ENCODE results near the gene CEND1.
A peak's percentile ranks its signal among the peaks of the same experiment; 100 is the strongest.

CEND1 gene

GRCh38 chr11:813456-814096 lies 23.7 kb upstream of the CEND1 start:
- H3K4me2 ChIP-seq, result no peak overlapping the region
- 0 out of 2 replicates have a peak overlapping the region, but pooled peaks have one; percentile 22 for H3K9ac ChIP-seq
- H4K20me1 ChIP-seq, result peaks cover 51% of the 10 kb centered on the region
- peaks cover 57% of the 10 kb centered on the region for H3K36me3 ChIP-seq
- TF ChIP-seq Cebpa-rat (IDR thresholded peaks at IDR 0.05), result no peak
- peaks cover 36% of the 10 kb centered on the region for H3K4me1 ChIP-seq
- no peak overlapping the region for H3K27ac ChIP-seq
- no peaks in the 10 kb centered on the region for H3K9me3 ChIP-seq
- no peaks in the 10 kb centered on the region for H3K27me3 ChIP-seq
- no peak overlapping the region for H3K4me3 ChIP-seq

GRCh38 chr11:813072-813455 lies 23.2 kb upstream of the CEND1 start:
- Histone ChIP-seq H3K27ac (no peak overlapping the region), H3K27me3 (no peaks in the 10 kb centered on the region), H4K20me1 (peaks cover 51% of the 10 kb centered on the region), H3K9ac (0 out of 2 replicates have a peak overlapping the region, but pooled peaks have one; percentile 100), H3K4me1 (peaks cover 40% of the 10 kb centered on the region), H3K4me2 (no peak overlapping the region), H3K9me3 (no peaks in the 10 kb centered on the region), H3K36me3 (peaks cover 57% of the 10 kb centered on the region), H3K4me3 (no peak overlapping the region)
- no peak for TF ChIP-seq Cebpa-rat (IDR thresholded peaks at IDR 0.05)

GRCh38 chr11:812390-812789 lies 22.5 kb upstream of the CEND1 start:
- Histone ChIP-seq H4K20me1 (peaks cover 51% of the 10 kb centered on the region), H3K27me3 (no peaks in the 10 kb centered on the region), H3K36me3 (peaks cover 57% of the 10 kb centered on the region), H3K4me2 (peak overlapping the region; percentile 96), H3K4me1 (peaks cover 44% of the 10 kb centered on the region), H3K27ac (no peak overlapping the region; the same call in 1 of the 2 replicates), H3K9ac (peak overlapping the region; percentile 100; the same call in 1 of the 2 replicates), H3K9me3 (no peaks in the 10 kb centered on the region), H3K4me3 (no peak overlapping the region)
- TF ChIP-seq Cebpa-rat (IDR thresholded peaks at IDR 0.05), result no peak

- no peaks in the 10 kb centered on the region for H3K27me3 ChIP-seq
- peaks cover 44% of the 10 kb centered on the region for H3K4me1 ChIP-seq
- H4K20me1 ChIP-seq, result peaks cover 51% of the 10 kb centered on the region
- peak overlapping the region; percentile 100 for H3K4me3 ChIP-seq
- no peaks in the 10 kb centered on the region for H3K9me3 ChIP-seq
- H3K4me2 ChIP-seq, result peak overlapping the region; percentile 96
- H3K9ac ChIP-seq, result peak overlapping the region; percentile 100
- TF ChIP-seq Cebpa-rat (IDR thresholded peaks at IDR 0.05), result no peak
- H3K36me3 ChIP-seq, result peaks cover 57% of the 10 kb centered on the region
- peak overlapping the region; percentile 100 for H3K27ac ChIP-seq
Observed at GRCh38 chr11:811446-812245, 21.8 kb upstream of the CEND1 start.

- H3K9ac ChIP-seq, result peak overlapping the region; percentile 100
- H3K4me3 ChIP-seq, result peak overlapping the region; percentile 100
- no peaks in the 10 kb centered on the region for H3K27me3 ChIP-seq
- H3K4me2 ChIP-seq, result peak overlapping the region; percentile 96
- peaks cover 44% of the 10 kb centered on the region for H3K36me3 ChIP-seq
- peak overlapping the region; percentile 100 for H3K27ac ChIP-seq
- H3K4me1 ChIP-seq, result peaks cover 56% of the 10 kb centered on the region
- H4K20me1 ChIP-seq, result peaks cover 44% of the 10 kb centered on the region
- no peaks in the 10 kb centered on the region for H3K9me3 ChIP-seq
- no peak for TF ChIP-seq Cebpa-rat (IDR thresholded peaks at IDR 0.05)
Observed at GRCh38 chr11:810040-810567, 20.2 kb upstream of the CEND1 start.

GRCh38 chr11:809287-810039 lies 19.6 kb upstream of the CEND1 start, which contains the start of gene RPLP2:
TSS of gene RPLP2 (plus strand) at chr11:809967. CDS start at chr11:810235, 268 bp downstream.
- Histone ChIP-seq H3K4me2 (peak within 1 kb of the TSS; percentile 96), H3K27ac (peak within 1 kb of the TSS; percentile 100), H3K4me3 (peak within 1 kb of the TSS; percentile 100), H3K9me3 (no peaks in the 10 kb centered on the region), H3K9ac (peak within 1 kb of the TSS; percentile 100), H3K36me3 (peaks cover 37% of the 10 kb centered on the region), H3K27me3 (no peaks in the 10 kb centered on the region), H4K20me1 (peaks cover 48% of the 10 kb centered on the region), H3K4me1 (peaks cover 60% of the 10 kb centered on the region)
- no peak for TF ChIP-seq Cebpa-rat (IDR thresholded peaks at IDR 0.05)

- H3K27ac ChIP-seq, result peak overlapping the region; percentile 100
- no peaks in the 10 kb centered on the region for H3K27me3 ChIP-seq
- TF ChIP-seq Cebpa-rat (IDR thresholded peaks at IDR 0.05), result no peak
- peaks cover 66% of the 10 kb centered on the region for H3K4me1 ChIP-seq
- H3K4me3 ChIP-seq, result peak overlapping the region; percentile 100
- peak overlapping the region; percentile 100 for H3K9ac ChIP-seq
- H3K36me3 ChIP-seq, result peaks cover 29% of the 10 kb centered on the region
- H3K4me2 ChIP-seq, result peak overlapping the region; percentile 85
- no peaks in the 10 kb centered on the region for H3K9me3 ChIP-seq
- H4K20me1 ChIP-seq, result peaks cover 51% of the 10 kb centered on the region
Observed at GRCh38 chr11:808427-809286, 18.8 kb upstream of the CEND1 start.

- Histone ChIP-seq H3K9me3 (no peaks in the 10 kb centered on the region), H3K4me2 (peak overlapping the region; percentile 99), H3K27ac (peak overlapping the region; percentile 89), H3K4me3 (peak overlapping the region; percentile 76), H3K4me1 (peaks cover 53% of the 10 kb centered on the region), H3K27me3 (no peaks in the 10 kb centered on the region), H3K9ac (peak overlapping the region; percentile 80), H4K20me1 (peaks cover 26% of the 10 kb centered on the region; the same call in 1 of the 2 replicates), H3K36me3 (peaks cover 37% of the 10 kb centered on the region)
- TF ChIP-seq Cebpa-rat (IDR thresholded peaks at IDR 0.05), result no peak
Observed at GRCh38 chr11:804599-804964, 14.7 kb upstream of the CEND1 start.

Data from BLaER1 (cell line).